ENCODE measurements around the gene NFATC3.

DNA sequence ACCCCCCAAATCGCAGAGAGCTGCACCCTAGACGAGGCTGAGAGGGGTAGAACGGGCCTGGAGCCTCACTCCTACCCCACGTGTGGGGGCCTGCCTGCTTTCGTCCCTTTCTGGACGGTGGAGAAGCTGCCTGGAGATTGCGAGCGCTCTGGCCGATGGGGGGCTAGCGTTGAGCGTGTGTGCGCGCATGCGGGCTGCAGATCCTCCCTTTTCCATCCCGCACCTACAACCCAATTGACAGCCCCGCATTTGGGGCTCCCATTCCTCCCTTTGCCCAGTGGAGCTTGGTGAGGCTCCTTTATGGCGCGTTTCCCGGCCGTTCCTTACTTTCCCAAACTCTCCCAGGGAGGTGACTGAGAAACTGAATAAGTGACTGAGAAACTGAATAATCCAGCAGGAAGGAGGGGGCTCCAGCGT, 151.7 kb downstream of the NFATC3 start:
- TF ChIP-seq, protein P1, sequence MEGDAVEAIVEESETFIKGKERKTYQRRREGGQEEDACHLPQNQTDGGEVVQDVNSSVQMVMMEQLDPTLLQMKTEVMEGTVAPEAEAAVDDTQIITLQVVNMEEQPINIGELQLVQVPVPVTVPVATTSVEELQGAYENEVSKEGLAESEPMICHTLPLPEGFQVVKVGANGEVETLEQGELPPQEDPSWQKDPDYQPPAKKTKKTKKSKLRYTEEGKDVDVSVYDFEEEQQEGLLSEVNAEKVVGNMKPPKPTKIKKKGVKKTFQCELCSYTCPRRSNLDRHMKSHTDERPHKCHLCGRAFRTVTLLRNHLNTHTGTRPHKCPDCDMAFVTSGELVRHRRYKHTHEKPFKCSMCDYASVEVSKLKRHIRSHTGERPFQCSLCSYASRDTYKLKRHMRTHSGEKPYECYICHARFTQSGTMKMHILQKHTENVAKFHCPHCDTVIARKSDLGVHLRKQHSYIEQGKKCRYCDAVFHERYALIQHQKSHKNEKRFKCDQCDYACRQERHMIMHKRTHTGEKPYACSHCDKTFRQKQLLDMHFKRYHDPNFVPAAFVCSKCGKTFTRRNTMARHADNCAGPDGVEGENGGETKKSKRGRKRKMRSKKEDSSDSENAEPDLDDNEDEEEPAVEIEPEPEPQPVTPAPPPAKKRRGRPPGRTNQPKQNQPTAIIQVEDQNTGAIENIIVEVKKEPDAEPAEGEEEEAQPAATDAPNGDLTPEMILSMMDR (IDR thresholded peaks at IDR 0.05): no peak
- TF ChIP-seq POLR2A (IDR thresholded peaks at IDR 0.05) (no peak), EP300 (IDR thresholded peaks at IDR 0.05) (no peak)
